ENCODE data around the gene PRKN. TPM values are rescaled to one million over a fixed set of nuclear protein-coding genes. Genes with fewer than 3 reads are reported as not detected.

PRKN gene
- total RNA-seq, 1 donor from 2014 or later = 2.8 TPM

DNA sequence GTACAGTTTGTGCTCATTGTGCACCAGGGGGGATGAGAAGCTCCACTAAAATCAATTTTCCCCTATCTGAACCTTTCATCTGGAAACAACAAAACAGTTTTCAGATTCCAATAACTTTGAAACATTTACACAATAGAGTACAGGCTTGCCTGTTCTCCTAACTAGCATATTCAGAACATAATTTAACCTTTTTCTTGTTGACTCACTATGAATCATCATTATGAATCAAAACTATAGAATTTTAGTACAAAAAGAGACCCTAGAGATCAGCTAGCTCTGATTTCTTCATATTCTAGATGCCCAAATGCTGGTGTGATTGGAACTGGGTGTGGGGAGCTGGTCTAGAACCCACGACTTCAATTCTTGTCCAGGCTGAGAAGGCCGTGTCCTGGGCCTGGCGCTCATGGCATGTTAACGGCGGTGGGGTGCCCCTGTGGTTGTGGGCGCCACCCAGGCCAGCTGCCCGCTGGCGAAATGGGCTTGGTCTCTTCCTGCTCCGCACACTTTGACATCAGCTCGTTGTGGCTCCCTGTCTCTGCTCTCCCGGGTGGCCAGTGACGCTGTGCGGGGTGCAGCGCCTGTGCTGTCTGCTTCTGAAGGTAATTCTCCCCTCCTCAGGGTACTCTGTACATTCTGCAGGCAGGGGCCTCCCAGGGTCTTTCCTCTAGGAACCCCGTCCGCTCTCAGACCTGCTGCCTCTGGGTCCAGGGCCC, 1423.8 kb downstream of the PRKN start:
- H3K27me3 Mint-ChIP-seq (ENCODE audit: insufficient read depth, low read depth) = peaks cover 5% of the 10 kb centered on the region
- no peak for DNase-seq (ENCODE audit: low spot score)
- Histone ChIP-seq H4K20me1 (ENCODE audit: low read depth) (no peaks in the 10 kb centered on the region), H3F3A (ENCODE audit: low read depth) (no peaks in the 10 kb centered on the region), H3K27ac (no peak overlapping the region), H3K27me3 (no peaks in the 10 kb centered on the region), H3K4me3 (no peak overlapping the region), H3K4me1 (no peaks in the 10 kb centered on the region), H3K4me2 (no peak overlapping the region), H3K9ac (no peak overlapping the region), H3K36me3 (no peaks in the 10 kb centered on the region), H3K79me2 (ENCODE audit: low read depth) (no peaks in the 10 kb centered on the region), H3K9me3 (ENCODE audit: low read depth) (no peaks in the 10 kb centered on the region), H2AFZ (replicated peaks) (no peak overlapping the region)
- no peaks in the 10 kb centered on the region for H3K4me1 Mint-ChIP-seq
- no peak for TF ChIP-seq EZH2phosphoT487 (IDR thresholded peaks at IDR 0.05)
- TF ChIP-seq, protein P1, sequence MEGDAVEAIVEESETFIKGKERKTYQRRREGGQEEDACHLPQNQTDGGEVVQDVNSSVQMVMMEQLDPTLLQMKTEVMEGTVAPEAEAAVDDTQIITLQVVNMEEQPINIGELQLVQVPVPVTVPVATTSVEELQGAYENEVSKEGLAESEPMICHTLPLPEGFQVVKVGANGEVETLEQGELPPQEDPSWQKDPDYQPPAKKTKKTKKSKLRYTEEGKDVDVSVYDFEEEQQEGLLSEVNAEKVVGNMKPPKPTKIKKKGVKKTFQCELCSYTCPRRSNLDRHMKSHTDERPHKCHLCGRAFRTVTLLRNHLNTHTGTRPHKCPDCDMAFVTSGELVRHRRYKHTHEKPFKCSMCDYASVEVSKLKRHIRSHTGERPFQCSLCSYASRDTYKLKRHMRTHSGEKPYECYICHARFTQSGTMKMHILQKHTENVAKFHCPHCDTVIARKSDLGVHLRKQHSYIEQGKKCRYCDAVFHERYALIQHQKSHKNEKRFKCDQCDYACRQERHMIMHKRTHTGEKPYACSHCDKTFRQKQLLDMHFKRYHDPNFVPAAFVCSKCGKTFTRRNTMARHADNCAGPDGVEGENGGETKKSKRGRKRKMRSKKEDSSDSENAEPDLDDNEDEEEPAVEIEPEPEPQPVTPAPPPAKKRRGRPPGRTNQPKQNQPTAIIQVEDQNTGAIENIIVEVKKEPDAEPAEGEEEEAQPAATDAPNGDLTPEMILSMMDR (IDR thresholded peaks at IDR 0.05) = no peak
- TF ChIP-seq EZH2 (IDR thresholded peaks at IDR 0.05) = no peak
- no peak overlapping the region for H3K4me3 Mint-ChIP-seq
- H3K9me3 Mint-ChIP-seq = peaks cover 11% of the 10 kb centered on the region
- H3K36me3 Mint-ChIP-seq = no peaks in the 10 kb centered on the region
- H3K27ac Mint-ChIP-seq = no peak overlapping the region

DNA sequence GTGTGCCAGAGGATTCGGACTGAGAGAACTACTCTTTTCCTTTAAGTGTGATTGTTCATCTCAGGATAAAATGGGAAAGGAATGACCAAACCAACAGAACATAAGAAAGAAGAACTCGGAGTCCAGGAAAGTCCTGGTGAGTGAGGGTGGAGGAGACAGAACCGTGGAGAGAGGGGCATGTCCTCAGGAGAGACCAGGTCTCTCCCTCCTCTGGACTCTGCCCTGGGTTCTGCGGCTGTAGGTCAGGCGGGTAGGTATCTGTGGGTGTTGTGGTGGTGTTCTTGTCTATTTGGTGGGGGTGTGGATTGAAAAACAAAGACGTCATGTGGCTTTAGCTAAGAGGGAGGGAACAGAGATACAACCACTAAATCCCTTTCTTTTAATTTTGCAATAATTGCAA, 1424.6 kb downstream of the PRKN start:
- Histone ChIP-seq H3F3A (ENCODE audit: low read depth) (no peaks in the 10 kb centered on the region), H4K20me1 (ENCODE audit: low read depth) (no peaks in the 10 kb centered on the region), H3K36me3 (no peaks in the 10 kb centered on the region), H3K4me1 (no peaks in the 10 kb centered on the region), H3K4me3 (no peak overlapping the region), H3K9me3 (ENCODE audit: low read depth) (peaks cover 2% of the 10 kb centered on the region), H3K79me2 (ENCODE audit: low read depth) (no peaks in the 10 kb centered on the region), H3K4me2 (no peak overlapping the region), H3K27me3 (no peaks in the 10 kb centered on the region), H3K27ac (no peak overlapping the region), H3K9ac (no peak overlapping the region), H2AFZ (replicated peaks) (no peak overlapping the region)
- no peak for DNase-seq (ENCODE audit: low spot score)
- Mint-ChIP-seq H3K4me3 (no peak overlapping the region), H3K36me3 (no peaks in the 10 kb centered on the region), H3K4me1 (no peaks in the 10 kb centered on the region), H3K27me3 (ENCODE audit: insufficient read depth, low read depth) (peaks cover 5% of the 10 kb centered on the region), H3K27ac (no peak overlapping the region), H3K9me3 (peaks cover 12% of the 10 kb centered on the region)
- TF ChIP-seq EZH2 (IDR thresholded peaks at IDR 0.05) (no peak), EZH2phosphoT487 (IDR thresholded peaks at IDR 0.05) (no peak)
- TF ChIP-seq, protein P1 (IDR thresholded peaks at IDR 0.05) = no peak

DNA sequence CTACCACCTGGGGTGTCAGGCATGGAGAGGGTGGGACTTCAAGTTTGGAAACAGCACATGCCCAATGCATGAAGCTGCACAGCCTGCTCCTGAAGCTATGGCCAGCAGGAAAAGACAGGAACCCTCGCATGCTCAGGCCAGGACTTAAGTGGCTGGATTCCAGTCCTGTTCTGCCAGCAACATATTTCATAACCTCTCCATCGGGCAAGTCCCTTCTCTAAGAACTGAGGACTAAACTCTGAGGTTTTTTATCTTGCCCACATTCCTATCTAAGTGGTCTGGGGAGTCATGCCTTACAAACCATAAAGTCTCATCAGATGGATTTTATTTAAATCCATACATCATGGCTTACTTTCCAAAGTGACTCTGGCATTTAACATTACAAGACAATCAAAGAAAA, 1426.2 kb downstream of the PRKN start:
- Histone ChIP-seq H4K20me1 (ENCODE audit: low read depth) (no peaks in the 10 kb centered on the region), H3K9me3 (ENCODE audit: low read depth) (peaks cover 17% of the 10 kb centered on the region), H3K4me3 (no peak overlapping the region), H2AFZ (replicated peaks) (no peak overlapping the region), H3K4me1 (no peaks in the 10 kb centered on the region), H3K27me3 (no peaks in the 10 kb centered on the region), H3K79me2 (ENCODE audit: low read depth) (no peaks in the 10 kb centered on the region), H3K36me3 (peaks cover 4% of the 10 kb centered on the region), H3K9ac (no peak overlapping the region), H3F3A (ENCODE audit: low read depth) (no peaks in the 10 kb centered on the region), H3K4me2 (no peak overlapping the region), H3K27ac (no peak overlapping the region)
- Mint-ChIP-seq H3K4me1 (no peaks in the 10 kb centered on the region), H3K4me3 (no peak overlapping the region), H3K9me3 (peaks cover 17% of the 10 kb centered on the region), H3K27ac (no peak overlapping the region), H3K27me3 (ENCODE audit: insufficient read depth, low read depth) (peaks cover 5% of the 10 kb centered on the region), H3K36me3 (no peaks in the 10 kb centered on the region)
- no peak for TF ChIP-seq EZH2 (IDR thresholded peaks at IDR 0.05)
- no peak for TF ChIP-seq EZH2phosphoT487 (IDR thresholded peaks at IDR 0.05)
- TF ChIP-seq, protein P1 (IDR thresholded peaks at IDR 0.05) = no peak
- no peak for DNase-seq (ENCODE audit: low spot score)

Data from neural progenitor cell (in vitro differentiated cells).